PFSK-1 (cell line): Measurements from ENCODE around the gene SLC9A8.

Experiments used
- POLR2AphosphoS5 ChIP-seq: IDR thresholded peaks from 2 replicates; pipeline ENCODE4 v1.6.1; 2012; ENCODE audit warnings: low read depth, mild to moderate bottlenecking, control low read depth, low read length, moderate library complexity
- REST ChIP-seq, 2 experiments: IDR thresholded peaks; 2 replicates each; pipeline versions ENCODE4 v1.6.1 to v1.8.0; 2011 to 2012; ENCODE audit warnings: low read depth in 2 of 2, low read length in 2 of 2, control low read depth in 1 of 2, inconsistent platforms in 1 of 2, mild to moderate bottlenecking in 1 of 2, moderate library complexity in 1 of 2; ENCODE audit not compliant: insufficient read depth in 1 of 2
- TAF1 ChIP-seq: IDR thresholded peaks from 2 replicates; pipeline ENCODE4 v1.6.1; 2012; ENCODE audit warnings: low read length, control low read depth, borderline replicate concordance; ENCODE audit not compliant: insufficient read depth

GRCh38 chr20:49919009-49919408 is 106.4 kb downstream of the SLC9A8 start:
- TF ChIP-seq POLR2AphosphoS5 (no peak), TAF1 (no peak), REST (IDR thresholded peaks at IDR 0.05; ENCODE audit: insufficient read depth in 1 of 2, low read depth in 2 of 2, low read length in 2 of 2) (no peak)
